ENCODE data around the gene HNRNPR.
"Not testable (repeated sequence)": the region's sequence is repeated elsewhere in the genome, so short reads cannot be mapped to it uniquely, and the experiment has no call there.

The HNRNPR gene

DNA sequence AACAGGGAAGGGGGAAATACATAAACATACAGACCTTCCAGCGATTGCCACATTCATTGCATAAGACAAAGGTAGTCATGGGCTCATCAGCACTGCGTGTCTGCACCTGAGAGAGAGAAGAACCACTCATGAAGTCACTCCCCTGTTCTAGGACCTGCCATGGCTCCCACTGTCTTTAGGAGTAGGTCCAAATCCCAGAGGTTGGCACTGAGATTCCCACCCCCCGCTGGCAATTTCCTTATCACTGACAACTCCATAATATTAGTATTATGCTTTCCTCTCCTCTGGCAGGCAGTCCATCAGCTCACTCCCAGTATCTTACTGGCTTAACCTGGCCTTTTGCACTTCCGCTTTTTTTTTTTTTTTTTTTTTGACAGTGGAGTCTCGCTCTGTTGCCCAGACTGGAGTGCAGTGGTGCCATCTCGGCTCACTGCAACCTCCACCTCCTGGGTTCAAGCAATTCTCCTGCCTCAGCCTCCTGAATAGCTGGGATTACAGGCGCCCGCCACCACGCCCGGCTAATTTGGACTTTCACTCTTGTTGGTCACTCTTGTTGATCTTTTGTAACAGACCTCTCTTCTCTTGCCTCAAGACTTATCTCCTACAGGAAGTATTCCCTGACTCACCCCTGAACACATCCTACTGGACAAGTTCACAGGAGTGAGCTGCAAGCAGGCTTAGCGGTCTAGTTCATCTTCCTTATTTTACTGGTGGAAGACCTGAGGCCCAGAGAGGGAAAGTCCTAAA lies 40.4 kb upstream of the HNRNPR start:
- TF ChIP-seq, protein P1, sequence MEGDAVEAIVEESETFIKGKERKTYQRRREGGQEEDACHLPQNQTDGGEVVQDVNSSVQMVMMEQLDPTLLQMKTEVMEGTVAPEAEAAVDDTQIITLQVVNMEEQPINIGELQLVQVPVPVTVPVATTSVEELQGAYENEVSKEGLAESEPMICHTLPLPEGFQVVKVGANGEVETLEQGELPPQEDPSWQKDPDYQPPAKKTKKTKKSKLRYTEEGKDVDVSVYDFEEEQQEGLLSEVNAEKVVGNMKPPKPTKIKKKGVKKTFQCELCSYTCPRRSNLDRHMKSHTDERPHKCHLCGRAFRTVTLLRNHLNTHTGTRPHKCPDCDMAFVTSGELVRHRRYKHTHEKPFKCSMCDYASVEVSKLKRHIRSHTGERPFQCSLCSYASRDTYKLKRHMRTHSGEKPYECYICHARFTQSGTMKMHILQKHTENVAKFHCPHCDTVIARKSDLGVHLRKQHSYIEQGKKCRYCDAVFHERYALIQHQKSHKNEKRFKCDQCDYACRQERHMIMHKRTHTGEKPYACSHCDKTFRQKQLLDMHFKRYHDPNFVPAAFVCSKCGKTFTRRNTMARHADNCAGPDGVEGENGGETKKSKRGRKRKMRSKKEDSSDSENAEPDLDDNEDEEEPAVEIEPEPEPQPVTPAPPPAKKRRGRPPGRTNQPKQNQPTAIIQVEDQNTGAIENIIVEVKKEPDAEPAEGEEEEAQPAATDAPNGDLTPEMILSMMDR (conservative IDR thresholded peaks at IDR 0.05; ENCODE audit: control insufficient read depth, insufficient read depth, low read depth, low read length) = no peak
- DNase-seq (ENCODE audit: low read depth) = peak; percentile 82
- H3K4me3 ChIP-seq (ENCODE audit: control insufficient read depth, low read depth, low read length) = no peak overlapping the region

DNA sequence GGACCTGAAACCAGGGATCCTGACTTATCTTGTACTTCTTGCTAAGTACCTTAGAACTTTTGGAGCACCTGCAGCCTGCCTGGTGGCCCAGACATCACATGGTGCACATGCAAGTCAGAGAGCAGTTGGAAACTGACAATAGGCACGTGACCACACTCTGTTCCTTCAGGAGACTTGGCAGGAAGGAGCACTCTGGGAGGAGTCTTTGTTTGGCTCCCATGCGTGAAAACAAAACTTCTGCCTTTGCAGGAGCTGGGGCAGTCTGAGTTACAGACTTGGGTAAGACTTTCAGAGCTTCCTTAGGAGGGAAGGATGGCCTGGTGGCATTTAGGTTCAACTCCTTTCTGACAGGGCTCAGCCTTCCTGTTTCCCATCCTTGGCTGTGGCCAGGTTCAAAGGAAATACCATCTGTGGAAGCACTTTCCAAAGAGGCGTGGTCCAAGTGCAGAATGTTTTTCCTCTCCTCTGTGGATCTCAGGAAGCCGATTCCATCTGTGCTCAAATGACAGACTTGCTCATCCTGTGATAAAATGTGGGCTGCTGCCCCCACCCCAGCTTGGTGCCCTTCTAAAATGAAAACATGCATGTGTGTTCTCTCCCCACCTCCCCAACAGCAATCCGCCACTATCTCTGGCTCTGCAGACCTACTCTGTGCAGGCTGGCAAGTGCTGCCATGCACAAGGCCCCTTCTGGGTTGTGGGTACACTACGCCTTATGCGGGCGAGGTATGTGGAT lies 39.7 kb upstream of the HNRNPR start:
- DNase-seq (ENCODE audit: low read depth) = no peak
- TF ChIP-seq, protein P1 (conservative IDR thresholded peaks at IDR 0.05; ENCODE audit: control insufficient read depth, insufficient read depth, low read depth, low read length) = no peak
- H3K4me3 ChIP-seq (ENCODE audit: control insufficient read depth, low read depth, low read length) = no peak overlapping the region

DNA sequence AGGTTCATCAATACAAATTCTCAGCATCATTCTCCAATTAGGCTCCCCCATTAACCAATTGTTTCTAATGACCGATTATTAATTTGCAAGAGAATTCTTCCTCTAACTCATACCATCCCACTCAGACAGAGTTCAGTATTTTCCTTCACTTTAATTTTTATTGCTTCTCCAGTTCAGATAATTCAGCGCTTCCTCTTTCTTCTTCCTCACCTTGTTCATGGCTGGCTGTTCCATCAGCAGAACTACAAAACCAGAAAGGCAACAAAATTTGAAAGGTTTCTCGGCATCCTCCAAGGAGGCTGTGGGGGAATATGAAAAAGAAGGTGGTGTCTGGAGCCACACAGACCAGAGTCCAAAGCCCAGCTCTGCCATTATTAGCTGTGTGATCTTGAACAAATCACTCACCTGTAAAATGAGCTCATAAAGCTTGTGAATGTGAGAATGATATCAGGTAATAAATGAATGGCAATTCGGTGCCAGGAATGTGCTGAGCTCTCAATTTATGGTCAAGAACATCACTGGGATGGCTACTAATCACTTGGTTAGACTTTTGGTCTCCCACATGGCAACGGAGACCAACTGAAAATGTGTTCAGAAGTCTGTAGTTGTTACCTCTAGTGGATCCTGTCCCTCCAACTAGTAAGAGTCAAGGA lies 37.3 kb upstream of the HNRNPR start:
- TF ChIP-seq, protein P1 (conservative IDR thresholded peaks at IDR 0.05; ENCODE audit: control insufficient read depth, insufficient read depth, low read depth, low read length) = no peak
- no peak overlapping the region for H3K4me3 ChIP-seq (ENCODE audit: control insufficient read depth, low read depth, low read length)
- DNase-seq (ENCODE audit: low read depth) = no peak

DNA sequence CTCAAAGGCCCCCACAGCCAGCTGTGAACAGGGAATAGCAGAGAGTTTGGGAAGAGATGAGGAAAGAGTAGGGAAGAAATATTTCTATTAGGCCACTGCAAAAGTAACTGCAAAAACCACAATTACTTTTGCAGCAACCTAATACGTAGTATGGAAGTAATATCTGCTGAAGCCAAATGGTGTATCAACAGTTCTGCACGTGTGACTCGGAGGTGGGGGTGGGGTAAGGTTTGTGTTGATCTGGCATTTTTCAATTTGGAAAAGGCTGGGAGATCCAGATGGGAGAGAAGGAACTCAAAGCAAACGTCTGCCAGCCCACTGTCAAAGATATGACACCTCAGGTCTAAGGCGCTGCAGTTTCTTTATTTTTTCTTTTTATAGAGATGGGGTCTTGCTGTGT lies 36.6 kb upstream of the HNRNPR start:
- TF ChIP-seq, protein P1 (conservative IDR thresholded peaks at IDR 0.05; ENCODE audit: control insufficient read depth, insufficient read depth, low read depth, low read length) = no peak
- H3K4me3 ChIP-seq (ENCODE audit: control insufficient read depth, low read depth, low read length) = no peak overlapping the region
- no peak for DNase-seq (ENCODE audit: low read depth)

DNA sequence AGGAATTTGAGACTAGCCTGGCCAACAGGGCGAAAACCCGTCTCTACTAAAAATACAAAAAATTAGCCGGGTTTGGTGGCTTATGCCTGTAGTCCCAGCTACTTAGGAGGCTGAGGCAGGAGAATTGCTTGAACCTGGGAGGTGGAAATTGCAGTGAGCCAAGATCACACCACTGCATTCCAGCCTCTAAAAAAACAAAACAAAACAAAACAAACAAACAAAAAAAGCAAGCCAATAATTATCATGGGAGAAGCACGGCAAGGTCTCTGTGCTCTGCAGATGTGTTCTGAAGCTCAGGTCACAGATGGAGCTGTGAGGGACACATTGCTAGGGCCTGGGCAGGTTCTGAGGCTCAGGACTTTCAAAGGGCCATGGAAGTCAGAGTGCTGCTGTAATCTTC lies 36.2 kb upstream of the HNRNPR start:
- H3K4me3 ChIP-seq (ENCODE audit: control insufficient read depth, low read depth, low read length); DNase-seq (ENCODE audit: low read depth): not testable (repeated sequence)

DNA sequence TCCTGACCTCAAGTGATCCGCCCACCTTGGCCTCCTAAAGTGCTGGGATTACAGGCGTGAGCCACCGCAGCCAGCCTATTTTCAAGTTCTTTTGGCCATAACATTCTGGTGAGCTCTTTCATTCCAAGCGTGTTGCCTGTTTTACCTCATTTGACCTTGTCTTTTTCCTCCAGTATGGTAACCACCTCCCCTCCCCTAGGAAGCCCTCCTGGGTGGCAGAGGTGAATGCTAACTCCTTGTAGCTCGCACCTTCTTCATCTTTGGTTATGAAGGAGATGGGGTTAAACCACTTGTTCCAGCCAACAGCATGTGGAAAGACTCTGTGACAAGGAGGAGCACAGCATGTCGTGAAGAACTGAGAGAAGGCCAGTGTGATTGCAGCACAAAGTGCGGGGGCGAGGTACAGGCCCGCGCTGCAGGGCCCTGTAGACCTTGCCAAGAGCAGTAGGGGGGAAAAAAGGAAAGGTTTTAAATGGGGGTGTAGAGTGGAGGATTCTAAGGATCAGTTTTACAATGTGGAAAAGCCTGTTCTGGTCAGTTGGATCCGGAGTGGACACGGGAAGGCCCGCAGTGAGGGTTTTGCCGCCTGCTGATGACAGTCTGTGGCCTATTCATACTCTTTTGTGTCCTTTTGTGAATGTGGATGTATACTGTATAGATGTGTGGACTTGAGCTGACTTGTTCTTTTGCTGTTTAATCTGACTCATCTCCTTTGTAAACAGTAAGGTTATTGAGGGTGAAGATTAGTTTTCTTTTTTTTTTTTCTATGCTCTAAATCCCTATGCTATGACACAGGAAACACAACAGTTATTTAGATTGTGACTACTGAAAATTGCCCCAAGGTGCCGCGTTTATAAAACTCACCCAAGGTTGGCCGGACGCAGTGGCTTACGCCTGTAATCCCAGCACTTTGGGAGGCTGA lies 33.1 kb upstream of the HNRNPR start:
- H3K4me3 ChIP-seq (ENCODE audit: control insufficient read depth, low read depth, low read length) = no peak overlapping the region
- TF ChIP-seq, protein P1 (conservative IDR thresholded peaks at IDR 0.05; ENCODE audit: control insufficient read depth, insufficient read depth, low read depth, low read length) = no peak
- peak; percentile 93 for DNase-seq (ENCODE audit: low read depth)

DNA sequence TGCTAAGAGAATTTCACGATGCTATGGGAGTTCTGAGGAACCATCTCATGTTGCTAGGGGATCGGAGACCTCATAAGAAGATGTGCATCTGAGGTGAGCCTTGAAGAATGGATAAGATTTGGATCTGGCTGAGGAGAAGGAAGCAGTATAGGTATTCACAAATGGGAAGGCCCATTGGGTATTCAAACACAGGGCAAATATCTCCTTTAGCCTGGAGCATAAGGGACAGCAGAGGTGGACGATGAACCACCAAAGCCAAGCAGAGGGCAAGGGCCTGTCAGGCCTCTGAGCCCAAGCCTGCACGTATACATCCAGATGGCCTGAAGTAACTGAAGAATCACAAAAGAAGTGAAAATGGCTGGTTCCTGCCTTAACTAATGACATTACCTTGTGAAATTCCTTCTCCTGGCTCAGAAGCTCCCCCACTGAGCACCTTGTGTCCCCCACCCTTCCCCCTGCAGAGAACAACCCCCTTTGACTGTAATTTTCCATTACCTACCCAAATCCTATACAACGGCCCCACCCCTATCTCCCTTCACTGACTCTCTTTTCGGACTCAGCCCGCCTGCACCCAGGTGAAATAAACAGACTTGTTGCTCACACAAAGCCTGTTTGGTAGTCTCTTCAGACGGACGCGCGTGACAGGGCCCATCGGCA lies 30.1 kb upstream of the HNRNPR start:
- not testable (repeated sequence) for DNase-seq (ENCODE audit: low read depth); H3K4me3 ChIP-seq (ENCODE audit: control insufficient read depth, low read depth, low read length)
